K562 (cell line): ENCODE measurements around the gene TFF3. TPM values are rescaled to one million over a fixed set of nuclear protein-coding genes. Genes with fewer than 3 reads are reported as not detected.

ENCODE experiments used
- ATAC-seq: fragments of 200-7000 bp; cut with Tn5 transposase; 3 replicates; pipeline ENCODE4 v1.9.1; 2020; ENCODE audit warnings: moderate library complexity
- BruUV-seq: library from RNA; stranded (reverse); fragments of 400-500 nt; replicated peaks from 2 replicates; lab custom pipeline; 2021; lab: Mats Ljungman, UMichigan
- CTCF ChIA-PET: fragments of 300-600 bp; formaldehyde crosslinking; extraction: SDS; loops from one replicate; lab custom pipeline; 2021; ENCODE audit warnings: low intra/inter-chr PET ratio; lab: Yijun Ruan, JAX
- POLR2A ChIA-PET: fragments of 300-600, 350-650 bp; sonication (Branson Sonifier 250); formaldehyde crosslinking; extraction: SDS; loops from one replicate; lab custom pipeline; 2021; ENCODE audit warnings: antibody characterized with exemption, inconsistent platforms; lab: Yijun Ruan, JAX
- DNase-seq, 4 experiments: peaks; one replicate each; pipeline versions ENCODE4 v3.0.0 to v3.0.0-alpha.2; 2011 to 2018; ENCODE audit warnings: low spot score in 3 of 4, mixed read lengths in 3 of 4; ENCODE audit errors: extremely low read depth in 1 of 4
- FAIRE-seq: peaks from 2 replicates; lab custom pipeline; 2011; peaks lifted over from hg19 to GRCh38; lab: Jason Lieb, UNC
- H2AFZ ChIP-seq: 2 replicates; pipeline ENCODE4 v1.6.0; 2011; ENCODE audit warnings: low read depth, low read length, control low read depth, inconsistent platforms
- H3K27ac ChIP-seq: fragments of 200-600 bp; 3 replicates; pipeline ENCODE4 v1.8.0; 2011; ENCODE audit warnings: low read depth, mild to moderate bottlenecking, control low read depth, inconsistent platforms, low read length, moderate library complexity, mixed read lengths; ENCODE audit errors: extremely low read depth
- H3K27me3 ChIP-seq, 2 experiments: fragments of 300-600 bp in 1 of 2; 2 replicates in 1 of 2; 3 replicates in 1 of 2; pipeline versions ENCODE4 v1.6.0 to v1.8.0; 2011; ENCODE audit warnings: inconsistent platforms in 2 of 2, low read length in 2 of 2, mild to moderate bottlenecking in 1 of 2, mixed read lengths in 1 of 2, moderate library complexity in 1 of 2; ENCODE audit not compliant: control insufficient read depth in 2 of 2, insufficient read depth in 2 of 2
- H3K36me3 ChIP-seq: fragments of 300-600 bp; 3 replicates; pipeline ENCODE4 v1.8.0; 2011; ENCODE audit warnings: mild to moderate bottlenecking, low read length, inconsistent platforms; ENCODE audit not compliant: control insufficient read depth, insufficient read depth
- H3K4me1 ChIP-seq, 2 experiments: fragments of 200-600 bp in 1 of 2; replicated peaks in 1 of 2; 2 replicates in 1 of 2; 3 replicates in 1 of 2; pipeline versions ENCODE4 v1.5.1 to v1.8.0; 2011; ENCODE audit warnings: inconsistent platforms in 2 of 2, low read length in 2 of 2, mild to moderate bottlenecking in 1 of 2, mixed read lengths in 1 of 2, moderate library complexity in 1 of 2; ENCODE audit not compliant: control insufficient read depth in 2 of 2, insufficient read depth in 2 of 2
- H3K4me2 ChIP-seq: 2 replicates; pipeline ENCODE4 v1.6.1; 2011; ENCODE audit warnings: low read length, control low read depth, inconsistent platforms, mixed read lengths; ENCODE audit not compliant: insufficient read depth
- H3K4me3 ChIP-seq: fragments of 200-600 bp; sonication (generic), shearing (Covaris generic); 2 replicates; pipeline ENCODE4 v1.5.1; 2016; ENCODE audit warnings: control low read depth, inconsistent platforms
- H3K79me2 ChIP-seq: fragments of 200-600 bp; 3 replicates; pipeline ENCODE4 v1.8.0; 2011; ENCODE audit warnings: low read length, inconsistent platforms; ENCODE audit not compliant: control insufficient read depth, insufficient read depth
- H3K9ac ChIP-seq, 2 experiments: 2 replicates each; pipeline versions ENCODE4 v1.6.0 to v1.6.1; 2011; ENCODE audit warnings: low read depth in 2 of 2, low read length in 2 of 2, control low read depth in 1 of 2, inconsistent platforms in 1 of 2, mild to moderate bottlenecking in 1 of 2, mixed read lengths in 1 of 2; ENCODE audit not compliant: insufficient read depth in 1 of 2
- H3K9me1 ChIP-seq: one replicate; pipeline ENCODE4 v1.6.0; 2011; ENCODE audit warnings: inconsistent platforms, mild to moderate bottlenecking, low read length, moderate library complexity; ENCODE audit not compliant: control insufficient read depth, insufficient read depth
- H3K9me3 ChIP-seq: replicated peaks from 2 replicates; pipeline ENCODE4 v1.5.1; 2011; ENCODE audit warnings: low read depth, low read length, inconsistent platforms; ENCODE audit not compliant: control insufficient read depth, insufficient read depth
- H4K20me1 ChIP-seq: replicated peaks from 2 replicates; pipeline ENCODE4 v1.6.1; 2011; ENCODE audit warnings: low read length, inconsistent platforms, mixed read lengths; ENCODE audit not compliant: control insufficient read depth, insufficient read depth
- GTF2E2 ChIP-seq: fragments of 200-800 bp; sonication (Bioruptor generic); IDR thresholded peaks from 2 replicates; pipeline ENCODE4 v1.6.1; 2016; ENCODE audit warnings: missing genetic modification characterization, missing compliant biosample characterization
- KDM2B ChIP-seq: fragments of 250-450 bp; sonication (Bioruptor Pico); IDR thresholded peaks from 2 replicates; pipeline ENCODE4 v1.8.0; 2021; ENCODE audit warnings: mild to moderate bottlenecking, moderate library complexity
- RFX1 ChIP-seq: fragments of 450-650 bp; IDR thresholded peaks from 2 replicates; pipeline ENCODE4 v1.6.1; 2016; ENCODE audit warnings: mild to moderate bottlenecking, moderate library complexity
- TSC22D4 ChIP-seq: fragments of 450-650 bp; IDR thresholded peaks from 2 replicates; pipeline ENCODE4 v1.6.1; 2016; ENCODE audit warnings: missing genetic modification characterization, missing biosample characterization, control low read depth
- ZEB2 ChIP-seq: fragments of 450-650 bp; IDR thresholded peaks from 2 replicates; pipeline ENCODE4 v1.6.1; 2016
- WGBS: fragments of 100-300 bp; shearing (Covaris generic); methylation state at CpG from one replicate; pipeline ENCODE4 v1.1.6; 2016; ENCODE audit warnings: low coverage, mixed read lengths; ENCODE audit not compliant: insufficient coverage; ENCODE audit errors: missing lambda C conversion rate; 5-methylcytosine and 5-hydroxymethylcytosine counted together
- in situ Hi-C: fragments of 300-500 bp; cut with MboI; formaldehyde crosslinking; loops from 4 replicates; pipeline ENCODE4 v1.15.0; 2018; ENCODE audit warnings: inconsistent platforms, mixed read lengths
- intact Hi-C: fragments of 100-400 bp; cut with micrococcal nuclease; formaldehyde crosslinking; loops from 2 replicates; pipeline ENCODE4 v1.14.2; 2022
- polyA plus RNA-seq, 8 experiments: library from polyadenylated mRNA; depleted of rRNA in 4 of 8; stranded (reverse) in 5 of 8; unstranded in 3 of 8; fragments of >200 nt; fragmentation: Nextera tagmentation in 2 of 8; fragmentation: Illumina TruSeq in 1 of 8; extraction: Ambion mirVana in 2 of 8; extraction: Trizol in 1 of 8; gene quantifications; 2 replicates each; pipeline versions ENCODE4 v1.2.1 to v1.2.3, GENCODE V29; 2011 to 2014; ENCODE audit warnings: inconsistent platforms in 1 of 8, missing spikeins in 1 of 8
- total RNA-seq, 7 experiments: library from RNA; depleted of rRNA in 6 of 7; stranded (reverse); fragments of >200 nt in 6 of 7; fragmentation: Illumina TruSeq in 2 of 7; extraction: Trizol in 2 of 7; gene quantifications; 2 replicates each; pipeline versions ENCODE4 v1.2.1 to v1.2.3, GENCODE V29; 2011 to 2021; ENCODE audit warnings: low replicate concordance in 1 of 7
- TF ChIP-seq, protein P1 (sequence below), 2 experiments: fragments of 450-650 bp in 1 of 2; sonication (generic) in 1 of 2; formaldehyde crosslinking in 1 of 2; IDR thresholded peaks in 1 of 2; conservative IDR thresholded peaks in 1 of 2; 2 replicates each; pipeline versions ENCODE4 v1.6.1 to v1.8.1; 2016 to 2023; ENCODE audit warnings: mild to moderate bottlenecking in 2 of 2, moderate library complexity in 2 of 2, inconsistent platforms in 1 of 2, missing genetic modification reagents in 1 of 2
- TF ChIP-seq, protein P2 (sequence below): sonication (generic); IDR thresholded peaks from 2 replicates; pipeline ENCODE4 v1.6.1; 2016
- TF ChIP-seq, protein P3 (sequence below): IDR thresholded peaks from 3 replicates; pipeline ENCODE4 v1.6.1; 2011; ENCODE audit warnings: borderline replicate concordance, mild to moderate bottlenecking, moderate library complexity; ENCODE audit not compliant: insufficient read length; ENCODE audit errors: extremely low read depth

TFF3 gene
- total and polyA plus RNA-seq, 9 of the 15 experiments (the other 6 are each of a cell fraction or from before 2014, with no cell fraction given) = 0.78 TPM; not detected in 8

DNA sequence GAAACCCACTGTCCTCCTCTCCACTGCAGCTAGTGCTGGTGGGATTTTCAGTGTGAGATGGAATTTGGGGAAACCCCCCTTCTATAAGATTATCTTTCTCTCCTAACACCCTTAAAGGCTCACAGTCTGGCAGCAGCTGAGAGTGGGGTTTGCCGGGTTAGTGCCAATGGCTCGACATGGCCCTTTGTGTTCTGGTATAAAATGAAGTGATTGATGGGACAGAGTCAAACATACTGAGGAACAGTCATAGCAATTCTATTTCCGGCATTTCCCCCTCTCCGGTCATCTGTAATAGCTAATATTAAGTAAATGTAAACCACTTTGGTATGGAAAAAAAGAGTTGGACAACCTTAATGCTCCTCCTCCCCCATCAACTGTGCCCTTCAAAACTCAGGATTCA is 37.6 kb downstream of the TFF3 start:
- H3K9ac ChIP-seq = no peak overlapping the region
- DNase-seq (no peak), FAIRE-seq (no peak), ATAC-seq (no peak)
- CTCF ChIA-PET = no interaction called here
- H3K36me3 ChIP-seq = no peaks in the 10 kb centered on the region
- intact Hi-C loops (no loop called here), in situ Hi-C loops (no loop called here)
- peaks cover 6% of the 10 kb centered on the region for H3K9me1 ChIP-seq
- no peaks in the 10 kb centered on the region for H3K9me3 ChIP-seq
- no peak overlapping the region for H3K4me3 ChIP-seq
- peaks cover 53 to 88% of the 10 kb centered on the region in 2 experiments for H3K27me3 ChIP-seq
- POLR2A ChIA-PET = no interaction called here
- no TSS peak for BruUV-seq
- H3K4me2 ChIP-seq = no peak overlapping the region
- peaks cover 22% of the 10 kb centered on the region; the same call in 1 of the 2 replicates for H4K20me1 ChIP-seq
- TF ChIP-seq TSC22D4 (tag) (no peak), KDM2B (CRISPR knock-in tag) (no peak), ZEB2 (no peak), GTF2E2 (tag) (no peak), RFX1 (no peak)
- TF ChIP-seq, protein P1, sequence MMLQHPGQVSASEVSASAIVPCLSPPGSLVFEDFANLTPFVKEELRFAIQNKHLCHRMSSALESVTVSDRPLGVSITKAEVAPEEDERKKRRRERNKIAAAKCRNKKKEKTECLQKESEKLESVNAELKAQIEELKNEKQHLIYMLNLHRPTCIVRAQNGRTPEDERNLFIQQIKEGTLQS (IDR thresholded peaks at IDR 0.05) = no peak
- TF ChIP-seq, protein P1 (CRISPR knock-in tag; conservative IDR thresholded peaks at IDR 0.05) = no peak
- TF ChIP-seq, protein P2, sequence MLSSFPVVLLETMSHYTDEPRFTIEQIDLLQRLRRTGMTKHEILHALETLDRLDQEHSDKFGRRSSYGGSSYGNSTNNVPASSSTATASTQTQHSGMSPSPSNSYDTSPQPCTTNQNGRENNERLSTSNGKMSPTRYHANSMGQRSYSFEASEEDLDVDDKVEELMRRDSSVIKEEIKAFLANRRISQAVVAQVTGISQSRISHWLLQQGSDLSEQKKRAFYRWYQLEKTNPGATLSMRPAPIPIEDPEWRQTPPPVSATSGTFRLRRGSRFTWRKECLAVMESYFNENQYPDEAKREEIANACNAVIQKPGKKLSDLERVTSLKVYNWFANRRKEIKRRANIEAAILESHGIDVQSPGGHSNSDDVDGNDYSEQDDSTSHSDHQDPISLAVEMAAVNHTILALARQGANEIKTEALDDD = no peak
- TF ChIP-seq, protein P3, sequence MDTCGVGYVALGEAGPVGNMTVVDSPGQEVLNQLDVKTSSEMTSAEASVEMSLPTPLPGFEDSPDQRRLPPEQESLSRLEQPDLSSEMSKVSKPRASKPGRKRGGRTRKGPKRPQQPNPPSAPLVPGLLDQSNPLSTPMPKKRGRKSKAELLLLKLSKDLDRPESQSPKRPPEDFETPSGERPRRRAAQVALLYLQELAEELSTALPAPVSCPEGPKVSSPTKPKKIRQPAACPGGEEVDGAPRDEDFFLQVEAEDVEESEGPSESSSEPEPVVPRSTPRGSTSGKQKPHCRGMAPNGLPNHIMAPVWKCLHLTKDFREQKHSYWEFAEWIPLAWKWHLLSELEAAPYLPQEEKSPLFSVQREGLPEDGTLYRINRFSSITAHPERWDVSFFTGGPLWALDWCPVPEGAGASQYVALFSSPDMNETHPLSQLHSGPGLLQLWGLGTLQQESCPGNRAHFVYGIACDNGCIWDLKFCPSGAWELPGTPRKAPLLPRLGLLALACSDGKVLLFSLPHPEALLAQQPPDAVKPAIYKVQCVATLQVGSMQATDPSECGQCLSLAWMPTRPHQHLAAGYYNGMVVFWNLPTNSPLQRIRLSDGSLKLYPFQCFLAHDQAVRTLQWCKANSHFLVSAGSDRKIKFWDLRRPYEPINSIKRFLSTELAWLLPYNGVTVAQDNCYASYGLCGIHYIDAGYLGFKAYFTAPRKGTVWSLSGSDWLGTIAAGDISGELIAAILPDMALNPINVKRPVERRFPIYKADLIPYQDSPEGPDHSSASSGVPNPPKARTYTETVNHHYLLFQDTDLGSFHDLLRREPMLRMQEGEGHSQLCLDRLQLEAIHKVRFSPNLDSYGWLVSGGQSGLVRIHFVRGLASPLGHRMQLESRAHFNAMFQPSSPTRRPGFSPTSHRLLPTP = no peak
- no peak overlapping the region for H3K27ac ChIP-seq
- H2AFZ ChIP-seq = no peak overlapping the region
- no peaks in the 10 kb centered on the region for H3K79me2 ChIP-seq
- 3% methylated on average over 4 of the region's 4 CpGs for WGBS
- peaks cover 0 to 5% of the 10 kb centered on the region in 2 experiments; a peak in 1 of 5 replicates for H3K4me1 ChIP-seq
